B cell (primary cell): ENCODE measurements around the gene BTG2. TPM values are rescaled to one million over a fixed set of nuclear protein-coding genes. Genes with fewer than 3 reads are reported as not detected.

Experiments
- ATAC-seq: fragments of 200-7000 bp; cut with Tn5 transposase; one replicate; pipeline ENCODE4 v1.10.0; 2021; ENCODE audit warnings: low read depth, mild to moderate bottlenecking, moderate number of reproducible peaks, moderate library complexity
- CTCF ChIA-PET: fragments of 350-600 bp; sonication (Branson Sonifier 250); formaldehyde crosslinking; loops from one replicate; lab custom pipeline; 2021; ENCODE audit warnings: antibody characterized with exemption, inconsistent platforms; lab: Charles Lee
- POLR2A ChIA-PET: fragments of 350-600 bp; sonication (Branson Sonifier 250); formaldehyde crosslinking; loops from one replicate; lab custom pipeline; 2021; ENCODE audit warnings: antibody characterized with exemption; lab: Charles Lee
- DNase-seq: peaks from one replicate; pipeline ENCODE4 v3.0.0; 2013
- H2AFZ ChIP-seq: 2 replicates; pipeline ENCODE4 v1.6.1; 2012; ENCODE audit warnings: mild to moderate bottlenecking, low read depth, low read length; ENCODE audit not compliant: insufficient read depth, poor library complexity, severe bottlenecking
- H3K27ac ChIP-seq, 2 donors: 1 replicate in 1 of 2; 2 replicates in 1 of 2; pipeline ENCODE4 v1.5.1; 2012 to 2013; ENCODE audit warnings: low read length in 2 of 2, mild to moderate bottlenecking in 2 of 2, moderate library complexity in 1 of 2
- H3K27me3 ChIP-seq, 4 experiments: fragments of 200-600 bp in 1 of 4; sonication (generic) in 1 of 4; replicated peaks in 1 of 4; 1 replicate in 2 of 4; 2 replicates in 2 of 4; pipeline versions ENCODE4 v1.6.1 to v1.7.0; 2013 to 2016; ENCODE audit warnings: low read length in 3 of 4, mild to moderate bottlenecking in 2 of 4, mixed read lengths in 1 of 4, moderate library complexity in 1 of 4; ENCODE audit not compliant: insufficient read depth in 4 of 4, control insufficient read depth in 3 of 4; ENCODE audit errors: control extremely low read depth in 1 of 4
- H3K36me3 ChIP-seq, 2 experiments: replicated peaks in 1 of 2; 1 replicate in 1 of 2; 2 replicates in 1 of 2; pipeline versions ENCODE4 v1.6.1 to v1.7.1; 2013; ENCODE audit warnings: low read length in 1 of 2; ENCODE audit not compliant: insufficient read depth in 2 of 2, control insufficient read depth in 1 of 2; ENCODE audit errors: control extremely low read depth in 1 of 2, extremely low read depth in 1 of 2
- H3K4me1 ChIP-seq, 2 donors: fragments of 200-600 bp in 1 of 2; sonication (generic) in 1 of 2; 1 replicate in 1 of 2; 2 replicates in 1 of 2; pipeline versions ENCODE4 v1.5.1 to v1.6.1; 2013 to 2017; ENCODE audit warnings: low read length in 2 of 2; ENCODE audit not compliant: control insufficient read depth in 2 of 2, insufficient read depth in 2 of 2
- H3K4me2 ChIP-seq: replicated peaks from 2 replicates; pipeline ENCODE3; 2012; ENCODE audit warnings: mild to moderate bottlenecking, low read depth, low read length; ENCODE audit not compliant: poor library complexity, severe bottlenecking
- H3K4me3 ChIP-seq, 5 experiments: fragments of 200-600 bp in 1 of 5; sonication (generic) in 1 of 5; 1 replicate in 3 of 5; 2 replicates in 2 of 5; pipeline versions ENCODE4 v1.5.1 to v1.7.0; 2011 to 2016; ENCODE audit warnings: low read length in 4 of 5, mild to moderate bottlenecking in 4 of 5, low read depth in 2 of 5, control low read depth in 1 of 5, moderate library complexity in 1 of 5; ENCODE audit not compliant: insufficient read depth in 1 of 5; ENCODE audit errors: control extremely low read depth in 1 of 5, extremely low read depth in 1 of 5
- H3K79me2 ChIP-seq: fragments of 200-600 bp; sonication (generic); one replicate; pipeline ENCODE4 v1.6.0; 2016; ENCODE audit warnings: low read length; ENCODE audit not compliant: control insufficient read depth, insufficient read depth
- H3K9ac ChIP-seq: fragments of 200-600 bp; sonication (generic); 2 replicates; pipeline ENCODE4 v1.6.1; 2017; ENCODE audit warnings: mild to moderate bottlenecking, low read length, moderate library complexity
- H3K9me3 ChIP-seq, 3 donors: one replicate each; pipeline versions ENCODE4 v1.6.1 to v1.7.1; 2013; ENCODE audit warnings: low read length in 2 of 3; ENCODE audit not compliant: control insufficient read depth in 2 of 3, insufficient read depth in 1 of 3; ENCODE audit errors: control extremely low read depth in 1 of 3
- H4K20me1 ChIP-seq: 2 replicates; pipeline ENCODE4 v1.6.0; 2012; ENCODE audit warnings: mild to moderate bottlenecking, low read length; ENCODE audit not compliant: insufficient read depth, control insufficient read depth, poor library complexity, severe bottlenecking
- H3K27ac Mint-ChIP-seq: one replicate; pipeline ENCODE4 v1.8.0; 2021; ENCODE audit warnings: mixed read lengths
- H3K27me3 Mint-ChIP-seq: one replicate; pipeline ENCODE4 v1.8.0; 2021; ENCODE audit warnings: mixed read lengths
- H3K4me1 Mint-ChIP-seq: one replicate; pipeline ENCODE4 v1.8.0; 2021; ENCODE audit warnings: mixed read lengths
- H3K4me3 Mint-ChIP-seq: one replicate; pipeline ENCODE4 v1.8.0; 2021; ENCODE audit warnings: mixed read lengths
- H3K9me3 Mint-ChIP-seq: one replicate; pipeline ENCODE4 v1.8.0; 2022; ENCODE audit warnings: mixed read lengths; ENCODE audit not compliant: insufficient read depth
- EZH2 ChIP-seq: IDR thresholded peaks from 2 replicates; pipeline ENCODE4 v1.6.1; 2012; ENCODE audit warnings: borderline replicate concordance, low read depth, mild to moderate bottlenecking, moderate library complexity, low read length; ENCODE audit not compliant: insufficient read depth, poor library complexity, severe bottlenecking
- WGBS: methylation state at CpG from one replicate; pipeline ENCODE4 v1.1.5; 2013; ENCODE audit warnings: missing lambda C conversion rate; ENCODE audit not compliant: insufficient coverage; 5-methylcytosine and 5-hydroxymethylcytosine counted together
- intact Hi-C: fragments of 100-400 bp; cut with micrococcal nuclease; formaldehyde crosslinking; loops from one replicate; pipeline ENCODE4 v1.10.0; 2022
- polyA plus RNA-seq: library from polyadenylated mRNA; depleted of rRNA; stranded (reverse); fragments of >200 nt; gene quantifications from 2 replicates; pipeline ENCODE4 v1.2.3, GENCODE V29; 2012
- total RNA-seq, 2 donors: library from RNA; stranded (reverse); fragments of 120-200 nt in 1 of 2; gene quantifications; 1 replicate in 1 of 2; 2 replicates in 1 of 2; pipeline versions ENCODE4 v1.2.3 to v1.2.4, GENCODE V29; 2013 to 2022
- TF ChIP-seq, protein P1 (sequence below): fragments of 200-600 bp; IDR thresholded peaks from one replicate; pipeline ENCODE4 v1.8.0; 2022; ENCODE audit warnings: antibody characterized with exemption, mild to moderate bottlenecking

BTG2 gene
- total and polyA plus RNA-seq, 2 donors (not counting 1 experiment from before 2014, with no cell fraction given) = 508 to 778 TPM

GRCh38 chr1:203289281-203289981 is 15.9 kb upstream of the BTG2 start:
- Histone ChIP-seq H3K4me2 (peak overlapping the region; percentile 87), H3K36me3 (no peaks in the 10 kb centered on the region), H3K4me1 (peaks cover 68 to 90% of the 10 kb centered on the region in 2 donors), H3K27ac (peak overlapping the region; percentile 99 to 100), H3K9ac (peak overlapping the region; percentile 86), H3K9me3 (no peaks in the 10 kb centered on the region), H4K20me1 (no peaks in the 10 kb centered on the region), H3K27me3 (no peaks in the 10 kb centered on the region), H2AFZ (no peak overlapping the region), H3K4me3 (peak overlapping the region; percentile 41 to 66 (median 56)), H3K79me2 (peaks cover 37% of the 10 kb centered on the region)
- TF ChIP-seq, protein P1, sequence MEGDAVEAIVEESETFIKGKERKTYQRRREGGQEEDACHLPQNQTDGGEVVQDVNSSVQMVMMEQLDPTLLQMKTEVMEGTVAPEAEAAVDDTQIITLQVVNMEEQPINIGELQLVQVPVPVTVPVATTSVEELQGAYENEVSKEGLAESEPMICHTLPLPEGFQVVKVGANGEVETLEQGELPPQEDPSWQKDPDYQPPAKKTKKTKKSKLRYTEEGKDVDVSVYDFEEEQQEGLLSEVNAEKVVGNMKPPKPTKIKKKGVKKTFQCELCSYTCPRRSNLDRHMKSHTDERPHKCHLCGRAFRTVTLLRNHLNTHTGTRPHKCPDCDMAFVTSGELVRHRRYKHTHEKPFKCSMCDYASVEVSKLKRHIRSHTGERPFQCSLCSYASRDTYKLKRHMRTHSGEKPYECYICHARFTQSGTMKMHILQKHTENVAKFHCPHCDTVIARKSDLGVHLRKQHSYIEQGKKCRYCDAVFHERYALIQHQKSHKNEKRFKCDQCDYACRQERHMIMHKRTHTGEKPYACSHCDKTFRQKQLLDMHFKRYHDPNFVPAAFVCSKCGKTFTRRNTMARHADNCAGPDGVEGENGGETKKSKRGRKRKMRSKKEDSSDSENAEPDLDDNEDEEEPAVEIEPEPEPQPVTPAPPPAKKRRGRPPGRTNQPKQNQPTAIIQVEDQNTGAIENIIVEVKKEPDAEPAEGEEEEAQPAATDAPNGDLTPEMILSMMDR = no peak
- TF ChIP-seq EZH2 = no peak
- peak overlapping the region; percentile 88 for H3K4me3 Mint-ChIP-seq
- H3K27ac Mint-ChIP-seq = peak overlapping the region; percentile 95
- POLR2A ChIA-PET = interaction anchor here (0.7 to 12.4 kb wide), 8 partner anchors 9 to 92 kb away, joined by 3 to 422 read pairs (median 50); partner anchors contain the start of gene BTG2
- WGBS = 0% methylated on average over 7 of the region's 12 CpGs
- DNase-seq (peak; percentile 97), ATAC-seq (peak; percentile 53)
- no peaks in the 10 kb centered on the region for H3K27me3 Mint-ChIP-seq
- no peaks in the 10 kb centered on the region for H3K9me3 Mint-ChIP-seq
- intact Hi-C loops = loop anchor here (1.0 to 5.0 kb wide), 6 partner anchors 16 to 1998 kb away; partner anchors contain the start of genes BTG2 and PPP1R15B
- H3K4me1 Mint-ChIP-seq = peaks cover 86% of the 10 kb centered on the region
- CTCF ChIA-PET = interaction anchor here (0.6 to 37.7 kb wide), 5 partner anchors 12 to 198 kb away, joined by 3 to 1776 read pairs (median 159); partner anchors contain the start of genes BTG2 and FMOD

DNA sequence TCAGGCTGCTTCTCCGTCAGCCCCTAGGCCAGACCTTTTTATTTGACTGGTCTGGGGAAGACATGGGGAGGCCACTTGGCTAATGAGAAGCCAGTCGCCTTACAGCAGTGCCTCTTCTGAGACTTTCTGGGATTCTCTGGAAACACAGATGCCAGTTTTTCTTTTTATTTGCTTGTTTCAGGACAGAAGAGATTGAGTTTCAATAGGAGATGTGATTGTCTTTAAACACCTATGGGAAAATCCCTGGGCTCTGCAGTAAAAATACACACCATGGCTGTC is 15.4 kb upstream of the BTG2 start:
- H2AFZ ChIP-seq = no peak overlapping the region
- no peaks in the 10 kb centered on the region for H3K27me3 Mint-ChIP-seq
- peak overlapping the region; percentile 41 to 66 (median 56) for H3K4me3 ChIP-seq
- ATAC-seq (no peak), DNase-seq (no peak)
- CTCF ChIA-PET = interaction anchor here (8.4 to 37.7 kb wide), 4 partner anchors 12 to 46 kb away, joined by 129 to 1776 read pairs (median 300); partner anchors contain the start of genes BTG2 and FMOD
- no peaks in the 10 kb centered on the region for H3K9me3 ChIP-seq
- TF ChIP-seq, protein P1 = no peak
- no peak for TF ChIP-seq EZH2
- H3K79me2 ChIP-seq = peaks cover 36% of the 10 kb centered on the region
- H3K9ac ChIP-seq = peak overlapping the region; percentile 86
- H3K4me1 Mint-ChIP-seq = peaks cover 85% of the 10 kb centered on the region
- 40% methylated on average over 2 of the region's 2 CpGs for WGBS
- peak overlapping the region; percentile 87 for H3K4me2 ChIP-seq
- H3K27me3 ChIP-seq = no peaks in the 10 kb centered on the region
- H4K20me1 ChIP-seq = no peaks in the 10 kb centered on the region
- H3K4me3 Mint-ChIP-seq = peak overlapping the region; percentile 88
- intact Hi-C loops = loop anchor here (1.0 to 5.0 kb wide), 6 partner anchors 15 to 1997 kb away; partner anchors contain the start of genes BTG2 and PPP1R15B
- no peaks in the 10 kb centered on the region for H3K36me3 ChIP-seq
- H3K27ac ChIP-seq = peak overlapping the region; percentile 99 to 100
- H3K4me1 ChIP-seq = peaks cover 67 to 90% of the 10 kb centered on the region in 2 donors
- POLR2A ChIA-PET = interaction anchor here (0.8 to 12.4 kb wide), 6 partner anchors 9 to 1233 kb away, joined by 3 to 422 read pairs (median 180); partner anchors contain the start of gene BTG2
- peak overlapping the region; percentile 95 for H3K27ac Mint-ChIP-seq
- no peaks in the 10 kb centered on the region for H3K9me3 Mint-ChIP-seq
